Measurements from ENCODE around the gene PKIB.

DNA sequence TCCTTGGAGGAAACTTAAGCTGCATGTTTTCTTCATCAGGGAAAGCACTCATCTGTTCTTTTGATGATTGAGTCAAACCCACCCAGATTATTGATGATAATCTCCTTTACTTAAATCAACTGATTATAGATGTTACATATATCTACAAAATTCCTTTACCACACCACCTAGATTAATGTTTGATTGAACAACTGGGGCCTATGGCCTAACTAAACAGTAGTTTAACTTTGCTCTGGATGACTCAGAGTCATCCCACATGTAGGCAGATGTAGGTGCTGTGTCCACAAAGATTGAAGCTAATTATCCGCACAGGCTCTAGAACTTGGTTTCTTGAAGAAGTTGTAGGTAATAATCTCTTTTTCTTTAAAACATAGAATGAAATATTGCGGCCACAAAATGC is 42.2 kb downstream of the PKIB start:
- TF ChIP-seq POLR2AphosphoS5 (IDR thresholded peaks at IDR 0.05; ENCODE audit: insufficient read depth, low read depth, low read length) (no peak), POLR2A (IDR thresholded peaks at IDR 0.05; ENCODE audit: low read depth, low read length) (no peak), JUN (IDR thresholded peaks at IDR 0.05; ENCODE audit: borderline replicate concordance, insufficient read depth, insufficient read length, low read depth) (no peak)
- TF ChIP-seq, protein P1, sequence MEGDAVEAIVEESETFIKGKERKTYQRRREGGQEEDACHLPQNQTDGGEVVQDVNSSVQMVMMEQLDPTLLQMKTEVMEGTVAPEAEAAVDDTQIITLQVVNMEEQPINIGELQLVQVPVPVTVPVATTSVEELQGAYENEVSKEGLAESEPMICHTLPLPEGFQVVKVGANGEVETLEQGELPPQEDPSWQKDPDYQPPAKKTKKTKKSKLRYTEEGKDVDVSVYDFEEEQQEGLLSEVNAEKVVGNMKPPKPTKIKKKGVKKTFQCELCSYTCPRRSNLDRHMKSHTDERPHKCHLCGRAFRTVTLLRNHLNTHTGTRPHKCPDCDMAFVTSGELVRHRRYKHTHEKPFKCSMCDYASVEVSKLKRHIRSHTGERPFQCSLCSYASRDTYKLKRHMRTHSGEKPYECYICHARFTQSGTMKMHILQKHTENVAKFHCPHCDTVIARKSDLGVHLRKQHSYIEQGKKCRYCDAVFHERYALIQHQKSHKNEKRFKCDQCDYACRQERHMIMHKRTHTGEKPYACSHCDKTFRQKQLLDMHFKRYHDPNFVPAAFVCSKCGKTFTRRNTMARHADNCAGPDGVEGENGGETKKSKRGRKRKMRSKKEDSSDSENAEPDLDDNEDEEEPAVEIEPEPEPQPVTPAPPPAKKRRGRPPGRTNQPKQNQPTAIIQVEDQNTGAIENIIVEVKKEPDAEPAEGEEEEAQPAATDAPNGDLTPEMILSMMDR (IDR thresholded peaks at IDR 0.05; ENCODE audit: extremely low read depth in 1 of 2, insufficient read depth in 1 of 2, low read depth in 1 of 2, low read length in 2 of 2), result no peak

Measured in endothelial cell of umbilical vein (primary cell).